ENCODE results near the gene MZT2B. TPM values are rescaled to one million over a fixed set of nuclear protein-coding genes. Genes with fewer than 3 reads are reported as not detected.
"Not testable (repeated sequence)": the region's sequence is repeated elsewhere in the genome, so short reads cannot be mapped to it uniquely, and the experiment has no call there.

The MZT2B gene
- total and polyA plus RNA-seq, 2 of the 8 experiments (the other 6 are each of a cell fraction or from before 2014, with no cell fraction given): 90.3 to 151 TPM

- H3K79me1 ChIP-seq (ENCODE audit: low read depth, low read length); H3K27ac ChIP-seq (ENCODE audit: low read depth, low read length); H3K56ac ChIP-seq (replicated peaks; ENCODE audit: insufficient read length, low read depth, low read length); H4K8ac ChIP-seq (ENCODE audit: extremely low read depth, insufficient read depth, low read length); H3K9me3 ChIP-seq (ENCODE audit: insufficient read depth in 2 of 2, low read depth in 1 of 2, low read length in 1 of 2); H4K91ac ChIP-seq (replicated peaks; ENCODE audit: insufficient read length, low read length); H4K5ac ChIP-seq (ENCODE audit: insufficient read length, low read depth, low read length); H3K23ac ChIP-seq (ENCODE audit: insufficient read length); H2AFZ ChIP-seq (ENCODE audit: low read length); H3K27me3 ChIP-seq (replicated peaks in 1 of 4; ENCODE audit: control insufficient read depth in 3 of 4, extremely low read depth in 1 of 4, insufficient read depth in 3 of 4, low read length in 3 of 4); H3K9ac ChIP-seq (replicated peaks in 1 of 4; ENCODE audit: extremely low read depth in 1 of 4, low read depth in 3 of 4, low read length in 3 of 4); H3K4me3 ChIP-seq (ENCODE audit: extremely low read depth in 1 of 4, insufficient read depth in 2 of 4, low read depth in 3 of 4, low read length in 4 of 4); H4K20me1 ChIP-seq (replicated peaks in 1 of 2; ENCODE audit: control insufficient read depth in 1 of 2, insufficient read depth in 2 of 2, low read length in 2 of 2); H3K4ac ChIP-seq (replicated peaks; ENCODE audit: insufficient read length, low read depth, low read length); H3K4me2 ChIP-seq (ENCODE audit: insufficient read depth in 1 of 2, low read depth in 2 of 2, low read length in 2 of 2); H3K18ac ChIP-seq (ENCODE audit: extremely low read depth, low read length); H2BK15ac ChIP-seq (ENCODE audit: low read length); H2BK5ac ChIP-seq (ENCODE audit: low read depth, low read length); H3K14ac ChIP-seq (ENCODE audit: insufficient read length); H2BK20ac ChIP-seq (ENCODE audit: low read length); H3K4me1 ChIP-seq (replicated peaks in 1 of 4; ENCODE audit: control insufficient read depth in 3 of 4, insufficient read depth in 4 of 4, low read length in 3 of 4); H2AK5ac ChIP-seq (ENCODE audit: low read depth, low read length); H2BK12ac ChIP-seq (ENCODE audit: low read depth, low read length); FAIRE-seq; H2BK120ac ChIP-seq (replicated peaks; ENCODE audit: low read depth, low read length); H3K23me2 ChIP-seq (ENCODE audit: low read depth, low read length); DNase-seq (ENCODE audit: low read depth in 1 of 2, low spot score in 2 of 2); H3K79me2 ChIP-seq (ENCODE audit: control insufficient read depth in 1 of 2, insufficient read depth in 2 of 2, low read length in 2 of 2): not testable (repeated sequence)
- TF ChIP-seq CTCF (IDR thresholded peaks at IDR 0.05; ENCODE audit: control extremely low read depth in 1 of 3, insufficient read depth in 1 of 3, low read depth in 1 of 3, low read length in 3 of 3): peak in 2 of 3 experiments; percentile 14 to 19; a peak in 2 of 4 replicates
- POLR2A ChIA-PET (ENCODE audit: partially characterized antibody): interaction anchor here (1.0 kb wide), 1 partner anchor 20 kb away, joined by 4 read pairs; the partner anchor contains the start of gene SMPD4
- peaks cover 3 to 31% (median 16%) of the 10 kb centered on the region in 4 experiments for H3K36me3 ChIP-seq (ENCODE audit: control insufficient read depth in 2 of 4, insufficient read depth in 4 of 4, low read length in 3 of 4)
- 79% methylated on average over 20 of the region's 25 CpGs; no CpG with 5 or more reads in 1 of the 2 experiments for WGBS, 2 experiments (ENCODE audit: extremely low coverage in 1 of 2, insufficient coverage in 1 of 2, insufficient read length in 1 of 2, insufficient replicate concordance in 2 of 2, low coverage in 1 of 2, low lambda C conversion rate in 2 of 2, missing lambda C conversion rate in 1 of 2)
- CTCF ChIA-PET (ENCODE audit: partially characterized antibody): interaction anchor here (0.6 to 1.7 kb wide), 2 partner anchors 10 to 172 kb away, joined by 4 read pairs; no protein-coding TSS in a partner anchor
Observed at GRCh38 chr2:130160838-130161705, 21.0 kb upstream of the MZT2B start.

Measured in H1 (cell line).